Spleen (tissue), 11 donors: ENCODE results near the gene IL9. TPM values are rescaled to one million over a fixed set of nuclear protein-coding genes. Genes with fewer than 3 reads are reported as not detected.

Experiments used
- DNase-seq: peaks from one replicate; pipeline ENCODE4 v3.0.0-alpha.2; 2020
- H3K27ac ChIP-seq, 8 donors: fragments of 200-600 bp; sonication (generic) in 7 of 8; 1 replicate in 4 of 8; 2 replicates in 4 of 8; pipeline versions ENCODE4 v1.5.0 to v1.8.0; 2016 to 2021; ENCODE audit warnings: inconsistent platforms in 4 of 8, mild to moderate bottlenecking in 4 of 8, moderate library complexity in 1 of 8
- H3K27me3 ChIP-seq, 7 donors: fragments of 200-600 bp; sonication (generic) in 6 of 7; replicated peaks in 1 of 7; 1 replicate in 4 of 7; 2 replicates in 3 of 7; pipeline versions ENCODE4 v1.5.0 to v1.8.0; 2016 to 2021; ENCODE audit warnings: inconsistent platforms in 3 of 7, mild to moderate bottlenecking in 1 of 7
- H3K36me3 ChIP-seq, 6 donors: fragments of 200-600 bp; sonication (generic) in 5 of 6; 1 replicate in 4 of 6; 2 replicates in 2 of 6; pipeline versions ENCODE4 v1.5.0 to v1.8.0; 2016 to 2021; ENCODE audit warnings: inconsistent platforms in 2 of 6
- H3K4me1 ChIP-seq, 6 donors: fragments of 200-600 bp; sonication (generic) in 5 of 6; 1 replicate in 3 of 6; 2 replicates in 3 of 6; pipeline versions ENCODE4 v1.5.0 to v1.8.0; 2016 to 2021; ENCODE audit warnings: inconsistent platforms in 3 of 6
- H3K4me3 ChIP-seq, 8 donors: fragments of 200-600 bp; sonication (generic) in 7 of 8; 1 replicate in 4 of 8; 2 replicates in 4 of 8; pipeline versions ENCODE4 v1.5.0 to v1.8.0; 2016 to 2021; ENCODE audit warnings: inconsistent platforms in 4 of 8, mild to moderate bottlenecking in 4 of 8, moderate library complexity in 2 of 8
- H3K9me3 ChIP-seq, 8 donors: fragments of 200-600 bp; sonication (generic) in 7 of 8; 1 replicate in 4 of 8; 2 replicates in 4 of 8; pipeline versions ENCODE4 v1.5.0 to v1.8.0; 2016 to 2021; ENCODE audit warnings: inconsistent platforms in 4 of 8
- CTCF ChIP-seq, 11 experiments: fragments of 200-600 bp in 7 of 11; fragments of 450-650 bp in 4 of 11; sonication (generic) in 4 of 11; IDR thresholded peaks in 8 of 11; conservative IDR thresholded peaks in 3 of 11; 1 replicate in 7 of 11; 2 replicates in 4 of 11; pipeline versions ENCODE4 v1.4.0 to v1.8.0; 2016 to 2021; ENCODE audit warnings: antibody characterized with exemption in 11 of 11, inconsistent platforms in 4 of 11, mild to moderate bottlenecking in 1 of 11
- POLR2A ChIP-seq, 3 donors: fragments of 450-650 bp; IDR thresholded peaks; one replicate each; pipeline ENCODE4 v1.5.1; 2017; ENCODE audit warnings: antibody characterized with exemption in 3 of 3, mild to moderate bottlenecking in 1 of 3
- POLR2AphosphoS5 ChIP-seq, 3 donors: sonication (generic); formaldehyde crosslinking; IDR thresholded peaks; one replicate each; pipeline ENCODE4 v1.5.1; 2017; ENCODE audit warnings: antibody characterized with exemption in 3 of 3
- WGBS, 5 donors: extraction: QIAGEN DNeasy Blood & Tissue Kit in 3 of 5; methylation state at CpG; one replicate each; pipeline versions ENCODE4 v1.1.5 to v1.1.7; 2013 to 2018; 5-methylcytosine and 5-hydroxymethylcytosine counted together
- intact Hi-C: fragments of 100-400 bp; cut with DNase I; formaldehyde crosslinking; loops from one replicate; pipeline ENCODE4 v1.15.0; 2023; ENCODE audit warnings: low total_unique reads
- polyA plus RNA-seq, 3 donors: library from polyadenylated mRNA; stranded (reverse); fragments of 200-250 nt; gene quantifications; one replicate each; pipeline ENCODE4 v1.2.1, GENCODE V29; 2013
- total RNA-seq, 7 donors: library from RNA; depleted of rRNA in 3 of 7; stranded (reverse); fragments of >200 nt in 3 of 7; fragmentation: NEBNext Ultra II Directional in 4 of 7; extraction: Animal tissue kit (Norgen Biotek cat#: 25700) in 4 of 7; gene quantifications; one replicate each; pipeline versions ENCODE4 v1.1.0 to v1.2.1, GENCODE V29; 2016 to 2021
- donor health status: healthy with polysubstance abuse.
- donor health status: DM: no; HTN: no; CAD: no; lungs with moderate emphysema.
- donor health status: DM: no; HTN: no; CAD: no.
- donor health status: Bipolar disorder and iron deficiency.
- donor health status: healthy.
- donor health status: DM: no; HTN: no; CAD: no.
- donor health status: DM: yes; HTN: yes; CAD: no.

IL9 gene
- total and polyA plus RNA-seq, 10 donors = not detected

- TF ChIP-seq POLR2AphosphoS5 (IDR thresholded peaks at IDR 0.05) (no peak), POLR2A (IDR thresholded peaks at IDR 0.05) (no peak), CTCF (IDR thresholded peaks at IDR 0.05 in 8 of 11, conservative IDR thresholded peaks at IDR 0.05 in 3 of 11) (no peak)
- no peak overlapping the region for H3K27ac ChIP-seq
- H3K4me3 ChIP-seq = no peak overlapping the region
- no peaks in the 10 kb centered on the region for H3K4me1 ChIP-seq
- intact Hi-C loops = loop anchor here (10.0 kb wide), 2 partner anchors 233 to 273 kb away; no protein-coding TSS in a partner anchor
- no peak for DNase-seq
- WGBS, 5 donors = 76 to 82% (median 80%) methylated on average over 2 of the region's 2 CpGs
- no peaks in the 10 kb centered on the region for H3K36me3 ChIP-seq
- H3K9me3 ChIP-seq = no peaks in the 10 kb centered on the region
- H3K27me3 ChIP-seq = peaks cover 0 to 8% (median 0%) of the 10 kb centered on the region in 7 donors
Measured at GRCh38 chr5:135941711-135942110, 46.1 kb upstream of the IL9 start.

GRCh38 chr5:135937245-135937911 is 41.7 kb upstream of the IL9 start:
- H3K4me3 ChIP-seq = no peak overlapping the region
- no peaks in the 10 kb centered on the region for H3K4me1 ChIP-seq
- H3K9me3 ChIP-seq = no peaks in the 10 kb centered on the region
- WGBS, 5 donors = 56 to 78% (median 72%) methylated on average over 5 of the region's 5 CpGs
- TF ChIP-seq POLR2A (IDR thresholded peaks at IDR 0.05) (no peak), POLR2AphosphoS5 (IDR thresholded peaks at IDR 0.05) (no peak), CTCF (IDR thresholded peaks at IDR 0.05 in 8 of 11, conservative IDR thresholded peaks at IDR 0.05 in 3 of 11) (no peak)
- H3K36me3 ChIP-seq = no peaks in the 10 kb centered on the region
- intact Hi-C loops = no loop called here
- H3K27ac ChIP-seq = no peak overlapping the region
- no peak for DNase-seq
- H3K27me3 ChIP-seq = peaks cover 0 to 38% (median 3%) of the 10 kb centered on the region in 7 donors

- no peaks in the 10 kb centered on the region for H3K9me3 ChIP-seq
- H3K27ac ChIP-seq = no peak overlapping the region
- H3K4me3 ChIP-seq = no peak overlapping the region
- TF ChIP-seq POLR2AphosphoS5 (IDR thresholded peaks at IDR 0.05) (no peak), CTCF (IDR thresholded peaks at IDR 0.05 in 8 of 11, conservative IDR thresholded peaks at IDR 0.05 in 3 of 11) (no peak), POLR2A (IDR thresholded peaks at IDR 0.05) (no peak)
- peaks cover 0 to 62% (median 21%) of the 10 kb centered on the region in 7 donors for H3K27me3 ChIP-seq
- peaks cover 0 to 11% (median 9%) of the 10 kb centered on the region in 6 donors for H3K4me1 ChIP-seq
- WGBS, 5 donors = 70 to 88% (median 77%) methylated on average over 3 of the region's 3 CpGs
- intact Hi-C loops = no loop called here
- no peaks in the 10 kb centered on the region for H3K36me3 ChIP-seq
- no peak for DNase-seq
Measured at GRCh38 chr5:135934939-135935338, 39.3 kb upstream of the IL9 start.

- no peaks in the 10 kb centered on the region for H3K9me3 ChIP-seq
- H3K4me1 ChIP-seq = peaks cover 0 to 14% (median 11%) of the 10 kb centered on the region in 6 donors
- intact Hi-C loops = no loop called here
- no peak for DNase-seq
- TF ChIP-seq CTCF (IDR thresholded peaks at IDR 0.05 in 8 of 11, conservative IDR thresholded peaks at IDR 0.05 in 3 of 11) (no peak), POLR2AphosphoS5 (IDR thresholded peaks at IDR 0.05) (no peak), POLR2A (IDR thresholded peaks at IDR 0.05) (no peak)
- H3K36me3 ChIP-seq = no peaks in the 10 kb centered on the region
- no peak overlapping the region for H3K27ac ChIP-seq
- peak overlapping the region in 1 of 8 donors; percentile 56 for H3K4me3 ChIP-seq
- 24 to 35% (median 24%) methylated on average over 18 of the region's 18 CpGs for WGBS, 5 donors
- H3K27me3 ChIP-seq = peaks cover 0 to 91% (median 43%) of the 10 kb centered on the region in 7 donors
Measured at GRCh38 chr5:135930949-135931295, 35.3 kb upstream of the IL9 start.
